Measurements from ENCODE around the gene HELLS. TPM values are rescaled to one million over a fixed set of nuclear protein-coding genes. Genes with fewer than 3 reads are reported as not detected.

Gene HELLS
- total RNA-seq, 1 experiment from 2014 or later, result 291 TPM

DNA sequence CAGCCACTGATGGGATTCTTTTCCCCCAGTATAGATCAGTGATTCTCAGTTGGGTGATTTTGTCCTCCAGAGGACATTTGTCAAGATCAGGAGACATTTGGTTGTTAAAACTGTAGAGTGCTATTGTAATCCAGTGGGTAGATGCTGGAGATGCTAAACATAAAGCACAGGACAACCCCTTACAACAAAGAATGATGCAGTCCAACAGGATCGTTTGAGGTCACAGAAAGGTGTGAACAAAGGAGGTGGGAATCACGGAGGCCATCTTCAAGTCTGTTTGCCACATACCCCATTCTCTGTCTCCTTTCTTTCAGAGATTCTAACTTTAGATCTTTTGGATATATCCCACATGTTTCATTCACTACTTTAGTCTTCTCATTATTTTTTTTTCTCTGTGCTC is 69.0 kb downstream of the HELLS start:
- H3K79me2 ChIP-seq (ENCODE audit: insufficient read depth, low read length), result no peaks in the 10 kb centered on the region
- DNase-seq, result no peak
- WGBS (ENCODE audit: extremely low coverage, insufficient read length, low lambda C conversion rate), result no CpG with 5 or more reads among the region's 2 CpGs

More for the DNA sequence above, 69.0 kb downstream of the HELLS start:
- Histone ChIP-seq H2AFZ (ENCODE audit: low read length) (no peak overlapping the region), H2BK15ac (ENCODE audit: low read depth, low read length) (no peak overlapping the region), H2AK5ac (ENCODE audit: insufficient read length, low read length) (no peak overlapping the region), H3K9ac (ENCODE audit: extremely low read depth, insufficient read length, low read length) (no peak overlapping the region), H3K18ac (ENCODE audit: insufficient read length, low read depth, low read length) (no peak overlapping the region), H3K4me2 (ENCODE audit: insufficient read depth, insufficient read length, low read length) (no peak overlapping the region), H3K23me2 (ENCODE audit: insufficient read length, low read depth, low read length, poor library complexity, severe bottlenecking) (no peaks in the 10 kb centered on the region), H3K14ac (ENCODE audit: insufficient read depth, low read length) (no peak overlapping the region), H4K91ac (ENCODE audit: insufficient read length, low read depth, low read length) (no peak overlapping the region), H3K79me1 (ENCODE audit: insufficient read depth, low read depth, low read length, poor library complexity, severe bottlenecking) (no peaks in the 10 kb centered on the region), H4K5ac (ENCODE audit: insufficient read length, low read depth, low read length) (no peak overlapping the region), H4K8ac (replicated peaks; ENCODE audit: insufficient read length, low read depth, low read length) (no peak overlapping the region), H2BK20ac (ENCODE audit: low read depth, low read length, poor library complexity, severe bottlenecking) (no peak overlapping the region), H3K4ac (ENCODE audit: low read depth, low read length) (no peak overlapping the region), H3K27ac (ENCODE audit: insufficient read length, low read depth, low read length) (no peak overlapping the region), H3K56ac (ENCODE audit: insufficient read length, low read depth, low read length) (no peak overlapping the region), H3K23ac (ENCODE audit: insufficient read length, low read depth, low read length) (no peak overlapping the region), H3K27me3 (ENCODE audit: insufficient read depth, low read length) (no peaks in the 10 kb centered on the region), H3T11ph (ENCODE audit: low read length) (no peak overlapping the region), H3K9me3 (ENCODE audit: control insufficient read depth, low read depth, low read length) (no peaks in the 10 kb centered on the region), H2BK120ac (ENCODE audit: low read depth, low read length, poor library complexity, severe bottlenecking) (no peak overlapping the region), H4K20me1 (ENCODE audit: control insufficient read depth, insufficient read depth, insufficient read length) (no peaks in the 10 kb centered on the region), H2BK12ac (ENCODE audit: insufficient read length, low read depth, low read length) (no peak overlapping the region), H3K4me1 (ENCODE audit: insufficient read depth, low read length) (no peaks in the 10 kb centered on the region), H2BK5ac (ENCODE audit: insufficient read length, low read length) (no peak overlapping the region)
- no peak for TF ChIP-seq CTCF (conservative IDR thresholded peaks at IDR 0.05)
- peaks cover 24 to 54% (median 37%) of the 10 kb centered on the region in 3 experiments for H3K36me3 Mint-ChIP-seq (ENCODE audit: insufficient read depth in 1 of 3, low read depth in 3 of 3)
- H3K9me3 Mint-ChIP-seq, result no peaks in the 10 kb centered on the region; a peak in 1 of 5 replicates
- H3K4me3 Mint-ChIP-seq, result no peak overlapping the region
- peak overlapping the region in 1 of 3 experiments; percentile 55; a peak in 1 of 7 replicates for H3K27ac Mint-ChIP-seq
- H3K27me3 Mint-ChIP-seq (ENCODE audit: low read depth), result no peaks in the 10 kb centered on the region
- peaks cover 3 to 4% of the 10 kb centered on the region in 2 experiments; a peak in 2 of 4 replicates for H3K4me1 Mint-ChIP-seq

Data from H9 (cell line).